Colonic mucosa (tissue), 4 donors: ENCODE data around the gene MORC4. TPM values are rescaled to one million over a fixed set of nuclear protein-coding genes. Genes with fewer than 3 reads are reported as not detected.

Experiments used
- DNase-seq: peaks from one replicate; pipeline ENCODE4 v3.0.0-alpha.2; 2020
- H3K27ac ChIP-seq: fragments of 200-600 bp; one replicate; pipeline ENCODE4 v1.8.0; 2021
- H3K27me3 ChIP-seq: fragments of 200-600 bp; one replicate; pipeline ENCODE4 v1.8.0; 2021
- H3K36me3 ChIP-seq: fragments of 200-600 bp; one replicate; pipeline ENCODE4 v1.8.0; 2021
- H3K4me1 ChIP-seq: fragments of 200-600 bp; one replicate; pipeline ENCODE4 v1.8.0; 2021; ENCODE audit warnings: mild to moderate bottlenecking
- H3K4me3 ChIP-seq: fragments of 200-600 bp; one replicate; pipeline ENCODE4 v1.8.0; 2021
- H3K9ac ChIP-seq, 2 donors: one replicate each; pipeline ENCODE4 v1.7.0; 2013; ENCODE audit warnings: control low read depth in 2 of 2, low read depth in 2 of 2, low read length in 2 of 2
- H3K9me3 ChIP-seq: fragments of 200-600 bp; one replicate; pipeline ENCODE4 v1.8.0; 2021
- intact Hi-C: fragments of 100-400 bp; cut with DNase I; formaldehyde crosslinking; loops from one replicate; pipeline ENCODE4 v1.14.1; 2022
- total RNA-seq, 2 donors: library from RNA; stranded (reverse); fragmentation: NEBNext Ultra II Directional in 1 of 2; extraction: Animal tissue kit (Norgen Biotek cat#: 25700) in 1 of 2; gene quantifications; one replicate each; pipeline ENCODE4 v1.2.1, GENCODE V29; 2021
- TF ChIP-seq, protein P1 (sequence below): fragments of 200-600 bp; IDR thresholded peaks from one replicate; pipeline ENCODE4 v1.8.0; 2022; ENCODE audit warnings: antibody characterized with exemption, mild to moderate bottlenecking
- donor health status: healthy.
- donor health status: DM: no; HTN: no; CAD: no.
- donor health status: DM: no; HTN: no; CAD: no.

MORC4 gene
- total RNA-seq, 2 donors from 2014 or later: 11.2 to 11.3 TPM

DNA sequence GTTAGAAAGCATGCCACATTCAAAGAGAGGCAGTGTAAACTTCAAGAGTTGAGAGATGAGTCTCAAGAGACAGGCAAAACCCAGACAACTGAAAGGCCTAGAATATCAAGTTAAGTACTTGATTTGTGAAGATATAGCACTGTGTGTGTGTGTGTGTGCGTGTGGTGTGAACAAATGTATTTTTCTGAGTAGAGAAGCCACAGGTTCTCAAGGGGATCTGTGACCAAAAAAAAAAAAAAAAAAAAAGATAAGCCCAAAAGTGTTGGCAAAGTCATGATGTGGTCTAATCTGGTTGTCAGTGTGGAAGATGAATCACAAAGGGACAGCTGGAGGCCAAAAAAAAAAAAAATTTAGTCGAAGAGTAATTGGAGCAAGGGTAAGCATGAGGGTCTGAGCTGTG is 100.7 kb downstream of the MORC4 start:
- intact Hi-C loops: loop anchor here (5.0 kb wide), 1 partner anchor 53 kb away; no protein-coding TSS in a partner anchor

GRCh38 chrX:106898462-106898861 is 101.5 kb downstream of the MORC4 start:
- Histone ChIP-seq H3K36me3 (no peaks in the 10 kb centered on the region), H3K9me3 (no peaks in the 10 kb centered on the region), H3K27me3 (no peaks in the 10 kb centered on the region), H3K9ac (no peak overlapping the region), H3K4me3 (no peak overlapping the region), H3K4me1 (no peaks in the 10 kb centered on the region), H3K27ac (no peak overlapping the region)
- no peak for DNase-seq
- intact Hi-C loops: loop anchor here (5.0 kb wide), 1 partner anchor 54 kb away; no protein-coding TSS in a partner anchor
- TF ChIP-seq, protein P1, sequence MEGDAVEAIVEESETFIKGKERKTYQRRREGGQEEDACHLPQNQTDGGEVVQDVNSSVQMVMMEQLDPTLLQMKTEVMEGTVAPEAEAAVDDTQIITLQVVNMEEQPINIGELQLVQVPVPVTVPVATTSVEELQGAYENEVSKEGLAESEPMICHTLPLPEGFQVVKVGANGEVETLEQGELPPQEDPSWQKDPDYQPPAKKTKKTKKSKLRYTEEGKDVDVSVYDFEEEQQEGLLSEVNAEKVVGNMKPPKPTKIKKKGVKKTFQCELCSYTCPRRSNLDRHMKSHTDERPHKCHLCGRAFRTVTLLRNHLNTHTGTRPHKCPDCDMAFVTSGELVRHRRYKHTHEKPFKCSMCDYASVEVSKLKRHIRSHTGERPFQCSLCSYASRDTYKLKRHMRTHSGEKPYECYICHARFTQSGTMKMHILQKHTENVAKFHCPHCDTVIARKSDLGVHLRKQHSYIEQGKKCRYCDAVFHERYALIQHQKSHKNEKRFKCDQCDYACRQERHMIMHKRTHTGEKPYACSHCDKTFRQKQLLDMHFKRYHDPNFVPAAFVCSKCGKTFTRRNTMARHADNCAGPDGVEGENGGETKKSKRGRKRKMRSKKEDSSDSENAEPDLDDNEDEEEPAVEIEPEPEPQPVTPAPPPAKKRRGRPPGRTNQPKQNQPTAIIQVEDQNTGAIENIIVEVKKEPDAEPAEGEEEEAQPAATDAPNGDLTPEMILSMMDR: peak; percentile 22

More for the DNA sequence above, 100.7 kb downstream of the MORC4 start:
- H3K27me3 ChIP-seq: no peaks in the 10 kb centered on the region
- H3K36me3 ChIP-seq: no peaks in the 10 kb centered on the region
- H3K9me3 ChIP-seq: no peaks in the 10 kb centered on the region
- H3K4me1 ChIP-seq: no peaks in the 10 kb centered on the region
- TF ChIP-seq, protein P1: no peak
- H3K27ac ChIP-seq: no peak overlapping the region
- no peak overlapping the region for H3K4me3 ChIP-seq
- no peak overlapping the region for H3K9ac ChIP-seq
- no peak for DNase-seq

GRCh38 chrX:106897259-106897658 is 102.8 kb downstream of the MORC4 start:
- Histone ChIP-seq H3K4me1 (no peaks in the 10 kb centered on the region), H3K27me3 (no peaks in the 10 kb centered on the region), H3K27ac (no peak overlapping the region), H3K36me3 (no peaks in the 10 kb centered on the region), H3K4me3 (no peak overlapping the region), H3K9me3 (no peaks in the 10 kb centered on the region), H3K9ac (no peak overlapping the region)
- intact Hi-C loops: loop anchor here (5.0 kb wide), 1 partner anchor 55 kb away; no protein-coding TSS in a partner anchor
- TF ChIP-seq, protein P1: no peak
- no peak for DNase-seq

DNA sequence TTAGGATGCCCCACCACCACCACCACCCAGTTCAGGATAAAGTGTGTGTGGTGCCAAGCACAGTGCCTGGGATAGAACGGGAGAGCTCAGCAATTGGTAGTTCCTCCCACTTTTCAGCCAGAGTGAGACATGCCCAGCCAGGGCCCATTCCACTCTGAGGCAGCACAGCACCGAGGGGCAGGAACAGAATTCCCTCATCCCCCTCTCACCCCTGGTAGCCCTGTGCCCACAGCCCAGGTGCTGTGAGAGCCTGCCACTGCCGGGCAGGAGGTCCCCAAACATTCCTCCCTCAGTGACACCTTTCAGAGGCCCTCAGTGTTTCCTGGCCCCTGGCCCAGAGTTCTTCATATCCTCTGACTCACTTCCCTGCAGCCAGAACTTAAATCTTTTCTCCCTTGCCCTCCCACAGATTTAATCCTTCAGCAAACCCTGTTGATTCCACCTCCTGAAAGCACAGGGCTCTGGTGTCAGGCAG is 105.0 kb downstream of the MORC4 start:
- H3K27me3 ChIP-seq: no peaks in the 10 kb centered on the region
- intact Hi-C loops: loop anchor here (5.0 kb wide), 1 partner anchor 57 kb away; no protein-coding TSS in a partner anchor
- H3K9me3 ChIP-seq: no peaks in the 10 kb centered on the region
- H3K36me3 ChIP-seq: no peaks in the 10 kb centered on the region
- TF ChIP-seq, protein P1: no peak
- DNase-seq: no peak
- H3K9ac ChIP-seq: no peak overlapping the region
- H3K4me3 ChIP-seq: no peak overlapping the region
- H3K27ac ChIP-seq: no peak overlapping the region
- H3K4me1 ChIP-seq: no peaks in the 10 kb centered on the region

- TF ChIP-seq, protein P1: peak; percentile 86
- Histone ChIP-seq H3K36me3 (no peaks in the 10 kb centered on the region), H3K9ac (no peak overlapping the region), H3K27me3 (no peaks in the 10 kb centered on the region), H3K9me3 (no peaks in the 10 kb centered on the region), H3K4me1 (no peaks in the 10 kb centered on the region), H3K27ac (no peak overlapping the region), H3K4me3 (no peak overlapping the region)
- peak; percentile 57 for DNase-seq
- intact Hi-C loops: no loop called here
These were observed 105.6 kb downstream of the MORC4 start for GRCh38 chrX:106894392-106894909.
